Measurements from ENCODE around the gene ABCA7.
A peak's percentile ranks its signal among the peaks of the same experiment; 100 is the strongest.

The ABCA7 gene

DNA sequence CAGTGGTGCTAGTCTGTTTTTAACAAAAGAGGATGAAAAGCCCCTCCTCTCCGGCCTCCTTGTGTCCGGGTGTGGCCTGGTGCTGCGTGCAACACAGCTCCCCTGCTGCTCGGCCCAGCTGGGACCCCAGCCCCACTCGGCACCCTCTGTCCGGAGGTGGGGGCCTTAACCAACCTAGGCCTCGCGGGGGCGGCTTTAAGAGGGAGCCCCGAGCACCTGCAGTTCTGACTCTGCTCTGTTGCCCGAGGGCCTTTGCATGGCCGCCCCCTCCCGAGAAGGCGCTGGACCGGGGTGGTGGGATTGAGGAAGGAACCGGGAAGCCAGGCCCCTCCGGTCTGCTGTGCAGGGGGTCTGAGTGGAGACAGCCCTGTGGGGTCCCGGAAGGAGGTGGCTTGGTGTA is 45.4 kb upstream of the ABCA7 start:
- 95 to 99% methylated on average over 16 of the region's 18 CpGs for WGBS, 2 experiments (ENCODE audit: insufficient coverage in 2 of 2)
- H3K9me3 ChIP-seq (ENCODE audit: control insufficient read depth, low read length), result no peaks in the 10 kb centered on the region
- H3K27ac ChIP-seq (ENCODE audit: low read depth, low read length, severe bottlenecking), result no peak overlapping the region
- H3K4me1 ChIP-seq (ENCODE audit: control insufficient read depth, insufficient read depth, low read length, poor library complexity, severe bottlenecking), result peaks cover 3% of the 10 kb centered on the region
- peaks cover 39% of the 10 kb centered on the region for H3K36me3 ChIP-seq (ENCODE audit: control insufficient read depth, insufficient read depth, low read length)
- H3K4me3 ChIP-seq (ENCODE audit: extremely low read depth, insufficient read depth, low read length, poor library complexity, severe bottlenecking), result no peak overlapping the region

- Histone ChIP-seq H3K36me3 (ENCODE audit: control insufficient read depth, insufficient read depth, low read length) (peaks cover 32% of the 10 kb centered on the region), H3K27ac (ENCODE audit: low read depth, low read length, severe bottlenecking) (no peak overlapping the region), H3K4me3 (ENCODE audit: extremely low read depth, insufficient read depth, low read length, poor library complexity, severe bottlenecking) (no peak overlapping the region), H3K4me1 (ENCODE audit: control insufficient read depth, insufficient read depth, low read length, poor library complexity, severe bottlenecking) (peaks cover 3% of the 10 kb centered on the region), H3K9me3 (ENCODE audit: control insufficient read depth, low read length) (no peaks in the 10 kb centered on the region)
- WGBS, 2 experiments (ENCODE audit: insufficient coverage in 2 of 2), result 96 to 97% methylated on average over 24 to 25 of the region's 26 CpGs
Observed at GRCh38 chr19:995051-995827, 44.7 kb upstream of the ABCA7 start.

DNA sequence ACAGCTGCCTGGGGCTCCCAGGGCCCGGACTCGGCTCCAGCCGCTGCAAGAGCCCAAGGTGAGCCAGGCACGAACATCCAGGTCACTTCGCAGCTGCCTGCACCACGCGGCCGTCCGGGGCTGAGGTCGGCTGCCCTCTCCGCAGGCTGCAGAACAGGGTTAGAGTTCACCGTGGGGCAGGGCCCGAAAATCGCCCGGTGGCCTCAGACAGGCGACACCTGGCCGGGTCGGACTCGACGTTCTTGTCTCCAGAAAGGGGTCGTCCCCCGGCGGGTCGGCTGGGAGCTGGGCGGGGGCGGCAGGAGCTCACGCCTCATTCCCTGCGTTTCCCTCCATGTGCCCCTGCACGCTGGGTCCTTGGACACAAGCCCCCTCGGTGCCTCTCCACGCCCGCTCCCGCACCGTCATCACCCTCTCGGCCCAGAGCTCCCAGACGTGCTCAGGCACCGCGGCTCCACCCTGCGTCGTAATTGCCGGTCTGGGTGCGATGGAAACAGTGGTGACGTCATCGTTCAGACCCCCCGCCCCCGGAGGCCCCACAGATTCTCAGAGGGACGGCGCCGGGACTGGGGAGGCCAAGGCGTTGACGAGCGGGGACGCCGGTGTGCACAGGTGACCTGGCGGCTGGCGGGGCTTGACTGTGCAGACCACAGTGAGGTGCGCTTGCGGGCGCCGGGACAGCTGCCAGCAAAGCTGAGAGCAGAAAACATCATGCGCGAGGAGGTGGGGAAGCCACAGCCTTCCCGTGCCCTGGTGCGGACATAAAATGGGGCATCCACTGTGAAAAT is 43.7 kb upstream of the ABCA7 start:
- 50 to 55% methylated on average over 59 to 64 of the region's 64 CpGs for WGBS, 2 experiments (ENCODE audit: insufficient coverage in 2 of 2)

GRCh38 chr19:998064-998463 is 41.8 kb upstream of the ABCA7 start:
- H3K36me3 ChIP-seq (ENCODE audit: control insufficient read depth, insufficient read depth, low read length), result peaks cover 13% of the 10 kb centered on the region
- H3K9me3 ChIP-seq (ENCODE audit: control insufficient read depth, low read length), result no peaks in the 10 kb centered on the region
- peaks cover 3% of the 10 kb centered on the region for H3K4me1 ChIP-seq (ENCODE audit: control insufficient read depth, insufficient read depth, low read length, poor library complexity, severe bottlenecking)
- no peak overlapping the region for H3K27ac ChIP-seq (ENCODE audit: low read depth, low read length, severe bottlenecking)
- WGBS, 2 experiments (ENCODE audit: insufficient coverage in 2 of 2), result 49 to 65% methylated on average over 5 to 6 of the region's 6 CpGs
- H3K4me3 ChIP-seq (ENCODE audit: extremely low read depth, insufficient read depth, low read length, poor library complexity, severe bottlenecking), result no peak overlapping the region

More for the DNA sequence above, 43.7 kb upstream of the ABCA7 start:
- H3K27ac ChIP-seq (ENCODE audit: low read depth, low read length, severe bottlenecking), result no peak overlapping the region
- no peaks in the 10 kb centered on the region for H3K9me3 ChIP-seq (ENCODE audit: control insufficient read depth, low read length)
- H3K4me3 ChIP-seq (ENCODE audit: extremely low read depth, insufficient read depth, low read length, poor library complexity, severe bottlenecking), result no peak overlapping the region
- H3K36me3 ChIP-seq (ENCODE audit: control insufficient read depth, insufficient read depth, low read length), result peaks cover 22% of the 10 kb centered on the region
- H3K4me1 ChIP-seq (ENCODE audit: control insufficient read depth, insufficient read depth, low read length, poor library complexity, severe bottlenecking), result peaks cover 3% of the 10 kb centered on the region

DNA sequence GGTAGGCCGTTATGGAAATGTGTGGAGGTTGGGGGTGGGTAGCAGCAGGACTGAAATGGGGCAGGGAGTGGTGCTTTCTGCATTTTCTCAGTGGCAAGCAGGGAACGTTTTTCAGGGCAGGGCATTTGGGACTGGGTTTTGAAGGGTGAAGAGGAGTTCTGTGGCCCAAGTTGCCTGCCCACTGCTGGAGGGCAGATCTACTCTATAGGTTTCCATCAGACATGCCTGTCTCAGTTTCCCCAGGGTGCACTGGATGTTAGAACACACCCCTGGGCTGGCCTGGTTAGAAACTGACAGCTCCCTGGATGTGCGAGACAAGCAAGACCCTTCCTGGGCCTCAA is 40.6 kb upstream of the ABCA7 start:
- WGBS, 2 experiments (ENCODE audit: insufficient coverage in 2 of 2), result 71 to 90% methylated on average over 2 to 3 of the region's 3 CpGs
- no peaks in the 10 kb centered on the region for H3K9me3 ChIP-seq (ENCODE audit: control insufficient read depth, low read length)
- H3K27ac ChIP-seq (ENCODE audit: low read depth, low read length, severe bottlenecking), result no peak overlapping the region
- H3K4me3 ChIP-seq (ENCODE audit: extremely low read depth, insufficient read depth, low read length, poor library complexity, severe bottlenecking), result no peak overlapping the region
- peaks cover 7% of the 10 kb centered on the region for H3K36me3 ChIP-seq (ENCODE audit: control insufficient read depth, insufficient read depth, low read length)
- peaks cover 3% of the 10 kb centered on the region for H3K4me1 ChIP-seq (ENCODE audit: control insufficient read depth, insufficient read depth, low read length, poor library complexity, severe bottlenecking)

- WGBS, 2 experiments (ENCODE audit: insufficient coverage in 2 of 2), result 3 to 4% methylated on average over 28 to 36 of the region's 43 CpGs
- Histone ChIP-seq H3K9me3 (ENCODE audit: control insufficient read depth, low read length) (no peaks in the 10 kb centered on the region), H3K4me1 (ENCODE audit: control insufficient read depth, insufficient read depth, low read length, poor library complexity, severe bottlenecking) (peaks cover 3% of the 10 kb centered on the region), H3K4me3 (ENCODE audit: extremely low read depth, insufficient read depth, low read length, poor library complexity, severe bottlenecking) (peak within 1 kb of the TSS; percentile 33), H3K27ac (ENCODE audit: low read depth, low read length, severe bottlenecking) (no peak within 1 kb of the TSS), H3K36me3 (ENCODE audit: control insufficient read depth, insufficient read depth, low read length) (peaks cover under 1% of the 10 kb centered on the region)
Observed at GRCh38 chr19:1000095-1000494, 39.8 kb upstream of the ABCA7 start, which contains the start of gene GRIN3B. TSS of gene GRIN3B (plus strand) at chr19:1000419. CDS start at chr19:1000438, 19 bp downstream.

DNA sequence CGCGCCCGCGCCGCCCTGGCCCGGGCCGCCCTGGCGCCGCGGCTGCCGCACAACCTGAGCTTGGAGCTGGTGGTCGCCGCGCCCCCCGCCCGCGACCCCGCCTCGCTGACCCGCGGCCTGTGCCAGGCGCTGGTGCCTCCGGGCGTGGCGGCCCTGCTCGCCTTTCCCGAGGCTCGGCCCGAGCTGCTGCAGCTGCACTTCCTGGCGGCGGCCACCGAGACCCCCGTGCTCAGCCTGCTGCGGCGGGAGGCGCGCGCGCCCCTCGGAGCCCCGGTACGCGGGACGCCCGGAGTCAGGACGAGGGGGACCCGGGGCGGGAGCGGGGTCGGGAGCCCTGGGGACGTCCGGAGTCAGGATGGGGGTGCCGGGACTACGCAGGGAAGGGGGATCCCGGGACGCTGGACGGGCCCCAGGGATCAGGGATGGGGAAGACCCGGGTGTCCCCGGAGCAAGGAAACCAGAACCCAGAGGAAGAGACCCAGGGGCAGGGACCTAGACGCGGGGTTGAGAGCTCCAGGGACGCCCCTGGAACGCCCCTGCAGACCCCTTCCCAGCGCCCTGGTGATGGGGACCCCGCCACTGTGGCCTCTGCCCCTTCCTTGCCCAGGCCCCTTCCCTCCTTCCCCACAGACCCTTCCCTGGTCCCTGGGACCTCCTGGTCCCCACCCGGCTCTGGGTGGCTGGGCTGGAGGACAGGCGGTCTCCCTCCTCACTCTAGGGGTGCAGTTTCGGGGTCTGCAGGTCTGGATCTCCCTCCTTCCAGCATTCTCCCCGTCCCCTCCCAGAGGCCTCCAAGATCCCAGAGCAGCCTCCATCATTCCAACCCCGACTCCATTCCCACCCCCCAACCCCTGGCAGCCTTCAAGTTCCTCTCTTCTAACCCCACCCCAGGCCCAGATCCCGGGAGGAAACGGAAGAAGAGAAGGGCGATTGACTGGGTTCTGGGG is 39.0 kb upstream of the ABCA7 start:
- no peaks in the 10 kb centered on the region for H3K4me1 ChIP-seq (ENCODE audit: control insufficient read depth, insufficient read depth, low read length, poor library complexity, severe bottlenecking)
- peak overlapping the region; percentile 33 for H3K4me3 ChIP-seq (ENCODE audit: extremely low read depth, insufficient read depth, low read length, poor library complexity, severe bottlenecking)
- WGBS, 2 experiments (ENCODE audit: insufficient coverage in 2 of 2), result 5 to 11% methylated on average over 46 to 62 of the region's 73 CpGs
- no peak overlapping the region for H3K27ac ChIP-seq (ENCODE audit: low read depth, low read length, severe bottlenecking)
- H3K36me3 ChIP-seq (ENCODE audit: control insufficient read depth, insufficient read depth, low read length), result no peaks in the 10 kb centered on the region
- no peaks in the 10 kb centered on the region for H3K9me3 ChIP-seq (ENCODE audit: control insufficient read depth, low read length)

- no peak overlapping the region for H3K27ac ChIP-seq (ENCODE audit: low read depth, low read length, severe bottlenecking)
- no peaks in the 10 kb centered on the region for H3K4me1 ChIP-seq (ENCODE audit: control insufficient read depth, insufficient read depth, low read length, poor library complexity, severe bottlenecking)
- 1 to 5% methylated on average over 10 to 12 of the region's 20 CpGs for WGBS, 2 experiments (ENCODE audit: insufficient coverage in 2 of 2)
- no peak overlapping the region for H3K4me3 ChIP-seq (ENCODE audit: extremely low read depth, insufficient read depth, low read length, poor library complexity, severe bottlenecking)
- H3K9me3 ChIP-seq (ENCODE audit: control insufficient read depth, low read length), result no peaks in the 10 kb centered on the region
- H3K36me3 ChIP-seq (ENCODE audit: control insufficient read depth, insufficient read depth, low read length), result no peaks in the 10 kb centered on the region
Observed at GRCh38 chr19:1001538-1002166, 38.3 kb upstream of the ABCA7 start.

- Histone ChIP-seq H3K4me1 (ENCODE audit: control insufficient read depth, insufficient read depth, low read length, poor library complexity, severe bottlenecking) (no peaks in the 10 kb centered on the region), H3K27ac (ENCODE audit: low read depth, low read length, severe bottlenecking) (no peak overlapping the region), H3K9me3 (ENCODE audit: control insufficient read depth, low read length) (no peaks in the 10 kb centered on the region), H3K4me3 (ENCODE audit: extremely low read depth, insufficient read depth, low read length, poor library complexity, severe bottlenecking) (no peak overlapping the region), H3K36me3 (ENCODE audit: control insufficient read depth, insufficient read depth, low read length) (no peaks in the 10 kb centered on the region)
- WGBS, 2 experiments (ENCODE audit: insufficient coverage in 2 of 2), result 77 to 79% methylated on average over 3 to 4 of the region's 4 CpGs
Observed at GRCh38 chr19:1002600-1002999, 37.3 kb upstream of the ABCA7 start.

- Histone ChIP-seq H3K36me3 (ENCODE audit: control insufficient read depth, insufficient read depth, low read length) (no peaks in the 10 kb centered on the region), H3K4me1 (ENCODE audit: control insufficient read depth, insufficient read depth, low read length, poor library complexity, severe bottlenecking) (no peaks in the 10 kb centered on the region), H3K9me3 (ENCODE audit: control insufficient read depth, low read length) (no peaks in the 10 kb centered on the region), H3K27ac (ENCODE audit: low read depth, low read length, severe bottlenecking) (no peak overlapping the region), H3K4me3 (ENCODE audit: extremely low read depth, insufficient read depth, low read length, poor library complexity, severe bottlenecking) (no peak overlapping the region)
- WGBS, 2 experiments (ENCODE audit: insufficient coverage in 2 of 2), result 93 to 94% methylated on average over 33 to 37 of the region's 37 CpGs
Observed at GRCh38 chr19:1003283-1003682, 36.6 kb upstream of the ABCA7 start.
